HepG2 (cell line): ENCODE results near the gene C1QL4. TPM values are rescaled to one million over a fixed set of nuclear protein-coding genes. Genes with fewer than 3 reads are reported as not detected.

ENCODE experiments used
- BCL6 ChIP-seq: IDR thresholded peaks from 2 replicates; pipeline ENCODE4 v1.6.1; 2016; ENCODE audit warnings: missing genetic modification reagents, missing compliant biosample characterization
- CCDC6 ChIP-seq: sonication (generic); formaldehyde crosslinking; IDR thresholded peaks from 2 replicates; pipeline ENCODE4 v1.8.1; 2022; ENCODE audit warnings: mild to moderate bottlenecking, missing genetic modification reagents, moderate library complexity
- CREB3 ChIP-seq: sonication (generic); formaldehyde crosslinking; IDR thresholded peaks from 2 replicates; pipeline ENCODE4 v1.5.0; 2020; ENCODE audit warnings: missing genetic modification reagents
- ELF3 ChIP-seq: IDR thresholded peaks from 2 replicates; pipeline ENCODE4 v1.6.1; 2016; ENCODE audit warnings: missing genetic modification reagents, missing compliant biosample characterization
- HOXA7 ChIP-seq: sonication (generic); formaldehyde crosslinking; IDR thresholded peaks from 2 replicates; pipeline ENCODE4 v1.8.1; 2022; ENCODE audit warnings: mild to moderate bottlenecking, missing genetic modification reagents, moderate library complexity
- MNT ChIP-seq: fragments of 450-650 bp; IDR thresholded peaks from 2 replicates; pipeline ENCODE4 v1.6.1; 2016
- NR2F6 ChIP-seq, 2 experiments: IDR thresholded peaks; 2 replicates each; pipeline ENCODE4 v1.6.1; 2016; ENCODE audit warnings: antibody characterized with exemption in 1 of 2, mild to moderate bottlenecking in 1 of 2
- SOX6 ChIP-seq, 2 experiments: fragments of 450-650 bp in 1 of 2; sonication (generic) in 1 of 2; formaldehyde crosslinking in 1 of 2; IDR thresholded peaks; 2 replicates each; pipeline versions ENCODE4 v1.4.0 to v1.6.1; 2017 to 2020; ENCODE audit warnings: antibody characterized with exemption in 1 of 2, mild to moderate bottlenecking in 1 of 2, missing genetic modification reagents in 1 of 2
- TMF1 ChIP-seq: sonication (generic); formaldehyde crosslinking; IDR thresholded peaks from 2 replicates; pipeline ENCODE4 v1.8.1; 2022; ENCODE audit warnings: low read depth, missing genetic modification reagents
- ZFP41 ChIP-seq: sonication (generic); formaldehyde crosslinking; IDR thresholded peaks from 2 replicates; pipeline ENCODE4 v1.4.0; 2020; ENCODE audit warnings: mild to moderate bottlenecking, missing genetic modification reagents, borderline replicate concordance
- ZIK1 ChIP-seq: sonication (generic); formaldehyde crosslinking; IDR thresholded peaks from 2 replicates; pipeline ENCODE4 v1.5.0; 2020; ENCODE audit warnings: mild to moderate bottlenecking, low read depth, missing genetic modification reagents, borderline replicate concordance
- ZKSCAN5 ChIP-seq: sonication (generic); formaldehyde crosslinking; IDR thresholded peaks from 2 replicates; pipeline ENCODE4 v1.5.1; 2020; ENCODE audit warnings: mild to moderate bottlenecking, missing genetic modification reagents
- ZNF350 ChIP-seq: sonication (generic); formaldehyde crosslinking; IDR thresholded peaks from 2 replicates; pipeline ENCODE4 v1.4.0; 2020; ENCODE audit warnings: mild to moderate bottlenecking, low read depth, missing genetic modification reagents, borderline replicate concordance
- ZNF468 ChIP-seq: sonication (generic); formaldehyde crosslinking; IDR thresholded peaks from 2 replicates; pipeline ENCODE4 v1.8.0; 2022; ENCODE audit warnings: mild to moderate bottlenecking, moderate library complexity, missing genetic modification reagents
- ZNF501 ChIP-seq: sonication (generic); formaldehyde crosslinking; IDR thresholded peaks from 2 replicates; pipeline ENCODE4 v1.5.1; 2020; ENCODE audit warnings: mild to moderate bottlenecking, moderate library complexity, missing genetic modification reagents
- ZNF556 ChIP-seq: sonication (generic); formaldehyde crosslinking; IDR thresholded peaks from 2 replicates; pipeline ENCODE4 v1.4.0; 2020; ENCODE audit warnings: mild to moderate bottlenecking, missing genetic modification reagents, borderline replicate concordance
- ZNF709 ChIP-seq: sonication (generic); formaldehyde crosslinking; IDR thresholded peaks from 2 replicates; pipeline ENCODE4 v1.5.0; 2020; ENCODE audit warnings: mild to moderate bottlenecking, missing genetic modification reagents
- ZSCAN5A ChIP-seq: sonication (generic); formaldehyde crosslinking; IDR thresholded peaks from 2 replicates; pipeline ENCODE4 v1.8.0; 2022; ENCODE audit warnings: mild to moderate bottlenecking, missing genetic modification reagents, borderline replicate concordance
- polyA plus RNA-seq, 8 experiments: library from polyadenylated mRNA; depleted of rRNA in 3 of 8; stranded (reverse) in 7 of 8; unstranded in 1 of 8; fragments of >200 nt; fragmentation: Illumina TruSeq in 4 of 8; extraction: Trizol in 4 of 8; gene quantifications; 2 replicates each; pipeline versions ENCODE4 v1.2.1 to v1.2.3, GENCODE V29; 2011 to 2016; ENCODE audit warnings: low read depth in 4 of 8, missing spikeins in 1 of 8, mixed read lengths in 1 of 8; ENCODE audit not compliant: insufficient read depth in 1 of 8
- total RNA-seq, 5 experiments: library from RNA; depleted of rRNA; stranded (reverse); fragments of >200 nt; fragmentation: Illumina TruSeq; extraction: Trizol; gene quantifications; 2 replicates each; pipeline ENCODE4 v1.2.3, GENCODE V29; 2016; ENCODE audit warnings: low read depth in 1 of 5
- TF ChIP-seq, protein P1 (sequence below): IDR thresholded peaks from 2 replicates; pipeline ENCODE4 v1.6.1; 2016; ENCODE audit warnings: mild to moderate bottlenecking
- TF ChIP-seq, protein P2 (sequence below): sonication (generic); formaldehyde crosslinking; IDR thresholded peaks from 2 replicates; pipeline ENCODE4 v1.4.0; 2020; ENCODE audit warnings: missing genetic modification reagents

C1QL4 gene
- total and polyA plus RNA-seq, 2 of the 13 experiments (the other 11 are each of a cell fraction or from before 2014, with no cell fraction given): 0.03 TPM; not detected in 1

GRCh38 chr12:49342066-49342913, 5.3 kb upstream of the C1QL4 start (continued):
- TF ChIP-seq TMF1 (CRISPR knock-in tag) (no peak), NR2F6 (IDR thresholded peaks at IDR 0.05) (no peak), NR2F6 (CRISPR knock-in tag; IDR thresholded peaks at IDR 0.05) (0 out of 2 replicates have a peak, but pooled peaks have one; percentile 38), CCDC6 (CRISPR knock-in tag) (0 out of 2 replicates have a peak, but pooled peaks have one; percentile 58), ZSCAN5A (CRISPR knock-in tag) (no peak), ELF3 (CRISPR knock-in tag) (no peak), CREB3 (CRISPR knock-in tag) (no peak), ZNF468 (CRISPR knock-in tag) (no peak), ZNF350 (CRISPR knock-in tag) (no peak), HOXA7 (CRISPR knock-in tag) (no peak), ZNF556 (peak; percentile 70; the same call in 1 of the 2 replicates), ZNF501 (CRISPR knock-in tag) (peak; percentile 66; the same call in 1 of the 2 replicates), ZNF709 (CRISPR knock-in tag) (no peak), MNT (no peak), BCL6 (peak; percentile 45; the same call in 1 of the 2 replicates), ZFP41 (no peak), ZIK1 (CRISPR knock-in tag) (no peak), ZKSCAN5 (CRISPR knock-in tag) (no peak), SOX6 (IDR thresholded peaks at IDR 0.05) (no peak), SOX6 (CRISPR knock-in tag; IDR thresholded peaks at IDR 0.05) (peak; percentile 58)
- TF ChIP-seq, protein P1, sequence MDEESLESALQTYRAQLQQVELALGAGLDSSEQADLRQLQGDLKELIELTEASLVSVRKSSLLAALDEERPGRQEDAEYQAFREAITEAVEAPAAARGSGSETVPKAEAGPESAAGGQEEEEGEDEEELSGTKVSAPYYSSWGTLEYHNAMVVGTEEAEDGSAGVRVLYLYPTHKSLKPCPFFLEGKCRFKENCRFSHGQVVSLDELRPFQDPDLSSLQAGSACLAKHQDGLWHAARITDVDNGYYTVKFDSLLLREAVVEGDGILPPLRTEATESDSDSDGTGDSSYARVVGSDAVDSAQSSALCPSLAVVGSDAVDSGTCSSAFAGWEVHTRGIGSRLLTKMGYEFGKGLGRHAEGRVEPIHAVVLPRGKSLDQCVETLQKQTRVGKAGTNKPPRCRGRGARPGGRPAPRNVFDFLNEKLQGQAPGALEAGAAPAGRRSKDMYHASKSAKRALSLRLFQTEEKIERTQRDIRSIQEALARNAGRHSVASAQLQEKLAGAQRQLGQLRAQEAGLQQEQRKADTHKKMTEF: peak; percentile 74
- TF ChIP-seq, protein P2, sequence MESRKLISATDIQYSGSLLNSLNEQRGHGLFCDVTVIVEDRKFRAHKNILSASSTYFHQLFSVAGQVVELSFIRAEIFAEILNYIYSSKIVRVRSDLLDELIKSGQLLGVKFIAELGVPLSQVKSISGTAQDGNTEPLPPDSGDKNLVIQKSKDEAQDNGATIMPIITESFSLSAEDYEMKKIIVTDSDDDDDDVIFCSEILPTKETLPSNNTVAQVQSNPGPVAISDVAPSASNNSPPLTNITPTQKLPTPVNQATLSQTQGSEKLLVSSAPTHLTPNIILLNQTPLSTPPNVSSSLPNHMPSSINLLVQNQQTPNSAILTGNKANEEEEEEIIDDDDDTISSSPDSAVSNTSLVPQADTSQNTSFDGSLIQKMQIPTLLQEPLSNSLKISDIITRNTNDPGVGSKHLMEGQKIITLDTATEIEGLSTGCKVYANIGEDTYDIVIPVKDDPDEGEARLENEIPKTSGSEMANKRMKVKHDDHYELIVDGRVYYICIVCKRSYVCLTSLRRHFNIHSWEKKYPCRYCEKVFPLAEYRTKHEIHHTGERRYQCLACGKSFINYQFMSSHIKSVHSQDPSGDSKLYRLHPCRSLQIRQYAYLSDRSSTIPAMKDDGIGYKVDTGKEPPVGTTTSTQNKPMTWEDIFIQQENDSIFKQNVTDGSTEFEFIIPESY (CRISPR knock-in tag): no peak
